NCI-H2227 (cell line): ENCODE data around the gene MEGF11.

Experiments
- DNase-seq: peaks from one replicate; lab custom pipeline; 2025; ENCODE audit not compliant: unreplicated experiment; lab: John Stamatoyannopoulos, UW

Gene MEGF11

DNA sequence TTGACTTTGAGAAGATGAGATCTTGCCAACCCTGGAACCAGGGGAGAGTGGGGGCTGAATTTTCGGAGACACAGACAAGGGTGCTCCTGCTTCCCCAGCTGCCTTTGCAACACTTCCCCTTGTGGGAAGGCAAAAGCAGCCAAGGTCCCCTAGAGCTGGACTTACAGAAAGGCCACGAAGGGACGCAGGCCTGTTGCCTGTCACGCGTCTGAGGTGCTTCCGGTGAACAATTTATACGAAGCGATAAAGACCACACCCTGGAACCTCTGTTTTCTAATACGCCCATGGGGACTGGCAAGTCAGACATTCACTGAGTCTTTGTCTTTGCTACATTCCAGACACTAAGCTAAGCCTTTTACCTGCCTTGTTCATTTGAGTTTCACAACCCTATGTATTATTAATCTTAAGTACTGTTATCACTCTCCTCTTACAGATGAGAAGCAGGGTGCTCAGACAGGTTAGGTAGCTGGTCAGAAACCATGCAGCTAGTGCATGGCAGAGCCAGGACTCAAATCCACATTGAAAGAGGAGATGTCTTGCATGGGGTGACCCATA lies 13.2 kb downstream of the MEGF11 start:
- DNase-seq: no peak

- DNase-seq: no peak
Measured at GRCh38 chr15:66239514-66239913, 14.0 kb downstream of the MEGF11 start.

GRCh38 chr15:66238318-66238717 lies 15.2 kb downstream of the MEGF11 start:
- no peak for DNase-seq

- DNase-seq: no peak
Measured at GRCh38 chr15:66237513-66238235, 15.9 kb downstream of the MEGF11 start.

GRCh38 chr15:66236806-66237375 lies 16.7 kb downstream of the MEGF11 start:
- DNase-seq: no peak

GRCh38 chr15:66235866-66236265 lies 17.7 kb downstream of the MEGF11 start:
- no peak for DNase-seq

GRCh38 chr15:66234798-66235197 lies 18.8 kb downstream of the MEGF11 start:
- DNase-seq: no peak

DNA sequence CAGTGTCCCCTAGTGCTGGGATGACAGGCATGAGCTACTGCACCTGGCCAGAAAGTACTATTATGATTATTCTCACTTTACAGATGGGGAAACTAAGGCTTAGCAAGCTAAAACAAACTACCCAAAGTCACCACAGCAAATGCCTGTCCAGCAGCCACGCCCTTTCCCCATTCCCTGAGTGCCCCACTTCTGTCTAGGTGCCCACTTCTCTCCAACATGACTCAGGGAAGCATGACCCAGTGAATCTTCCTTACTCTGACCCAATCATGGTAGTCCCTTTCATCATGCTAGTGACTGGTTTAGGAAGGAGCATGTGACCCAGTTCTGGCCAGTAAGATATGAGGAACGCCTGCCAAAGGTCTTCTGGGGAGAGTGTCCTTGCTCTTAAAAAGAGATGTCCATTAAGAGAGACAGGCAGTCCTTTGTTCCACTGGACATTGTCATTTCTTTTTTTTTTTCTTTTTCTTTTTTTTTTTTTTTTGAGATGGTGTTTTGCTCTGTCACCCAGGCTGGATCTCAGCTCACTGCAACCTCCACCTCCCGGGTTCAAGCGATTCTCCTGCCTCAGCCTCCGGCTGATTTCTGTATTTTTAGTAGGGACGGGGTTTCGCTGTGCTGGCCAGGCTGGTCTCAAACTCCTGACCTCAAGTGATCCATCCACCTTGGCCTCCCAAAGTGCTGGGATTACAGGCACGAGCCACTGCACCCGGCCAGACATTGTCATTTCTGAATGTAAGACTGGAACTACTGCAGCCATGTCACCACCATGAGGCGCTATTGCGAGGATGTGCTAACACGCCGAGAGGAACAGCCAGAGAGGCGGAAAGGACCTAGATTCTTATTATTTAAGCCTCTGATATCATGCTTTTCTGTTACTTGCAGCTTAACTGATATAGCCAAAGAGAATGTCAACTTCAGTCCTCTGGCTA lies 19.8 kb downstream of the MEGF11 start:
- DNase-seq: peak; percentile 1

DNA sequence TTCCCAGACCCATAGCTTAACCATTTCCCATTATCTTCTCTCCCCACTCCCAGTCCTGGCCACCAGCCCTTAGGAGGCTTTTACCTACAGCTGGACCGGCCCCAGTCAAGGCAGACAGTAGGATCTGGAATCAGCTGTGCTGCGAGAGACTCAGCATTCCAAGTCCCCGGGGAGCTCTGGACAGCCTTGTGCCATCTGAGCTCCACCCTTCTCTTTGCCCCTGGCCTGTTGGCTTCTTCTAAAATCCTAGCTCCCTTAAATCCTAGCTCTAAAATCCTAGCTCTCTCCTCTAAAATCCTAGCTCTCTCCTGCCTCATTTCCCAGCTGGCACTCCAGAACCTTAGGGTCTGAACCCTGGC lies 21.3 kb downstream of the MEGF11 start:
- DNase-seq: no peak

- DNase-seq: no peak
Measured at GRCh38 chr15:66231394-66232266, 21.9 kb downstream of the MEGF11 start.

- DNase-seq: no peak
Measured at GRCh38 chr15:66229790-66230465, 23.6 kb downstream of the MEGF11 start.

DNA sequence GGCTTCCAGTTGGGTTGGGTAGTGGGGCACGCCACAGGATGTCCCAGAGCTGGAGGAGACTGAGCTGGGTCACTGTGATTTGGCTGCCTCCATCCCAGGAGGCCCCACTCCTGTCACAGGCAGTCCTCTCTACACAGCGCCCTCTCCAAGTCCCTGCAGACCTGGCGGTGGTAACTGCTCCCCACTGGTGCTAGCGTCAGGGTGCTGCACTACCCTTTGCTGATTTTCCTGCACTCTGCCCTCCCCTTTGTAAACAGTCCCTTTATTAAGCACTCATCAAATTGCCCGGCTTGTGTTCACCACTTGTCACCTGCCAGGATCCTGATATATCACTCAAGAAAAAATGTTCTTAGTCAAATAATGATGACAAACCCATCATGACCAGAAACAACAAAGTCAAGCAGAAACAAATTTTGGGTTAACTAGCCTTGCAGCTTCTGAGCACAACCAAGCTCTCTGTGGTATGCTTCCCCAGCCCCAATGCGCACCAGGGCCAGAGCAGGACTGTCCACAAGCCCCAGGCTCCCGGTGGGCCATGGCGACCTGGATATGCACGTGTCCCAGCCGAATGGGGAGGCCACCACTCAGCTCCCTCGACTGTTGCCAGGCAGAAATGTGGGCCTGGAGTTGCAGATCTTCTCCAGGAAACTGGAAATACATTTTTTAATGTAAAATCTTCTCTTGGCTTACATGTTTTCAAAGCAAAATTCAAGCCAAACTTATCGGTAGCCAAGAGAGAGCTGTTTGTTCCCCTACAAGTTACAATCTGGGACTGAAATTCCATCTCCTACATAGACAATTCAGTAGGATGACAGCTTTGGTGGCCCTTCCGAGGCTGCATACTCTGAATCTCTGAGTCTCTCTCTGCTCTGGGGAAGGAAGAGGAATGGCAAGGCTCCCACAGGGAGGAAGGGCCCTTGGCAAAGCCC lies 24.5 kb downstream of the MEGF11 start:
- DNase-seq: no peak

GRCh38 chr15:66226736-66227135 lies 26.8 kb downstream of the MEGF11 start:
- no peak for DNase-seq

GRCh38 chr15:66225656-66226274 lies 27.8 kb downstream of the MEGF11 start:
- no peak for DNase-seq

DNA sequence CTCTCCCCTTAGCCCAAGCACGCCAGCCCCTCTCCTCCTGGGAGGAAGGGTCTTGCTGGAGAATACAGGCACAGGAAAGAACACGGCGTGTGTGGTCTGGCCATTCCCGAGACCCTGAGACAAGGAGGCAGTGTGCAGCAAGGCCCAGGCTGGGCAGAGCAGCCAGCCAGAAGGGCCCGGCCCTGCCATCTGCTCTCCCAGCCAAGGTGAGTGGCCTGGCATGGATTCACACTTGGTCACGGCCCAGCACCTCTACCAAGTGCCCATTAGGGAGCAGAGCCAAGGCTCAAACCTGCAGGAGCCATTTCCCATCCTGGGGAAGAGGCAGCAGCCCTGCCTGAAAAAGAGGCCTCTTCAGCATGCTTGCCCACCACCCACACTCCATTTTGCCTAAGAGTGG lies 28.6 kb downstream of the MEGF11 start:
- no peak for DNase-seq

DNA sequence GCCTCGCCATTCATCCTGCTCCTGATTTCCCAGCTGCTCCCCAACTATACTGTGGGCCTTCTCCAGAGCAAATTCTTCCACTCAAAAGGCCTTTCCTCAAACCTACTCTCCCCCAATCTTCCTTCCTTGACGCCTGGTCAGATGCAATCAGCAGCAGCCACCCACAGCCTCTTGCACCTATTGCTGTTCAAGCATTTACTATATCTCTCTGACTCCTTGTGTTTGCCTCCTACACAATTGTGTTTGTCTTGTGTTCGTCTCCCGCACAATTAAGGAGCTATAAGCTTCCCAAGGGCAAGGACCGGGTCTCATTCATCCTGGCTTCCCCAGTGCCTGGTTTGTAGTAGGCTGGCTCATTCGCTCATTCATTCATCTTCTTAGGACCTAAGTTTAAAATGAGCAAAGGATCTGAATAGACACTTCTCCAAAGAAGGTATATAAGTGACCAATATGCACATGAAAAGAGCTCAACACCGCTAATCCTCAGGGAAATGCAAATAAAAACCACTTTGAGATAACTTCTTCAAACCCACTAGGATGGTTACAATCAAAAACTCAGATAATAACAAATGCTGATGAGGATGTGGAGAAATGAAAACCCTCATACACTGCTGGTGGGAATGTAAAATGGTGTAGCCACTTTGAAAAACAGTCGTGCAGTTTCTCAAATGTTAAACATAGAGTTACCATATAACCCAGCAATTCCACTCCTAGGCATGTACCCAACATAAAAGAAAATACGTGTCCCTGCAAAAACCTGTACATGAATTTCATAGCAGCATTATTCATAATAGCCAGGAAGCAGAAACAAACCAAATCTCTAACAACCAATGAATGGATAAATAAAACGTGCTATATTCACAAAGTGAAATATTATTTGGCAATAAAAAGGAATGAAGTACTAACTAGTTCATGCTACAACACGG lies 31.0 kb downstream of the MEGF11 start:
- no peak for DNase-seq

- peak; percentile 12 for DNase-seq
Measured at GRCh38 chr15:66221126-66221525, 32.4 kb downstream of the MEGF11 start.

- DNase-seq: no peak
Measured at GRCh38 chr15:66220601-66221000, 32.9 kb downstream of the MEGF11 start.
